HG03045 (cell line): Measurements from ENCODE around the gene SPIN4.
"Not testable (repeated sequence)": the region's sequence is repeated elsewhere in the genome, so short reads cannot be mapped to it uniquely, and the experiment has no call there.

Experiments
- ATAC-seq: cut with Tn5 transposase; IDR thresholded peaks from one replicate; pipeline ENCODE4 v1.9.1; 2021; ENCODE audit warnings: mild to moderate bottlenecking, moderate library complexity; ENCODE audit not compliant: unreplicated experiment

Gene SPIN4

GRCh38 chrX:63350941-63351616, at the start of gene SPIN4:
TSS of gene SPIN4 (minus strand) at chrX:63351332. CDS start at chrX:63350819, 513 bp downstream.
- ATAC-seq, result peak; percentile 96

- ATAC-seq, result no peak
These were observed 49.2 kb upstream of the SPIN4 start for GRCh38 chrX:63400340-63400739.

GRCh38 chrX:63394872-63395271, 43.7 kb upstream of the SPIN4 start:
- no peak for ATAC-seq

GRCh38 chrX:63393094-63393493, 42.0 kb upstream of the SPIN4 start:
- ATAC-seq, result not testable (repeated sequence)

GRCh38 chrX:63387411-63387810, 36.3 kb upstream of the SPIN4 start:
- no peak for ATAC-seq

- ATAC-seq, result not testable (repeated sequence)
These were observed 33.1 kb upstream of the SPIN4 start for GRCh38 chrX:63384263-63384662.

- ATAC-seq, result not testable (repeated sequence)
These were observed 21.9 kb upstream of the SPIN4 start for GRCh38 chrX:63373012-63373411.

GRCh38 chrX:63367699-63368098, 16.6 kb upstream of the SPIN4 start:
- not testable (repeated sequence) for ATAC-seq

- no peak for ATAC-seq
These were observed 12.7 kb upstream of the SPIN4 start for GRCh38 chrX:63363788-63364187.

GRCh38 chrX:63361494-63361893, 10.4 kb upstream of the SPIN4 start:
- ATAC-seq, result no peak

- ATAC-seq, result no peak
These were observed 3.4 kb upstream of the SPIN4 start for GRCh38 chrX:63354484-63354883.

GRCh38 chrX:63350465-63350877, 661 bp downstream of the SPIN4 start:
- peak; percentile 43 for ATAC-seq

GRCh38 chrX:63349307-63349706, 1.8 kb downstream of the SPIN4 start:
- no peak for ATAC-seq

GRCh38 chrX:63330681-63331080, 20.5 kb downstream of the SPIN4 start:
- ATAC-seq, result no peak

GRCh38 chrX:63327788-63328187, 23.3 kb downstream of the SPIN4 start:
- no peak for ATAC-seq

GRCh38 chrX:63299596-63299995, 51.5 kb downstream of the SPIN4 start:
- ATAC-seq, result no peak
